ENCODE data around the gene DNAAF5. TPM values are rescaled to one million over a fixed set of nuclear protein-coding genes. Genes with fewer than 3 reads are reported as not detected.

The DNAAF5 gene
- total and polyA plus RNA-seq, 2 of the 13 experiments (the other 11 are each of a cell fraction or from before 2014, with no cell fraction given): 11.9 to 21.5 TPM

DNA sequence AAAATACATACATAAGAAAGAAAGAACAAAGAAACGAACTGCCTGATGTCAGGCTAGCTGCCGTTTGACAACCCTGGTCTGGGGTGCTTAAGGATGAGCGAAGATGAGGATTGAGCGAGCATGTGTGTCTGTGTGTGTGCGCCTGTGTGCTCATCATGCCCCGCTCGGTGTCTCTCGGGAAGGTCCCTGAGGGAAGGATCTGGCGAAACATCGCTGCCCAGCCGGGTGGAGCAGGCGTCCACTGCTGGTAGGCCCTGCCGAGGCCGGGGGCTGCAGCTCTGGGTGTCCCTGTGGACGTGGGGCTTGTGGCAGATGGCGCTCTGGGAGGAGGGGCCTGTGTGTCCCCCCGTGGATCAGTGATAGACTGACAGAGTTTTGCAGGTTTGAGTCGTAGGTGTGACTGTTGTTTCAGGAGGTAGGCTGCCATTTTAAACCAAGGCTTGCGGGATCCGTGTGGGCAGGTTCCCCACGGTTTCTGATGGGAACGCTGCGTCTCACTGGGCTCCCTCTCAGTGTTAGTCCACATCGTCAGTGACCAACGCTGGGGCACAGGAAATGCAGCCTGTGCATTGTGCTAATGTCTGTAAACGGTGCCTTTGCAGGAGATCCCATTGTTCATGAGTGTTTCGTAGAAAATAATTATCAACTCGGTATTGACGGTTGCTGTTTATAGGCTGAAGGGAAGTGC is 99.9 kb downstream of the DNAAF5 start:
- peaks cover 2 to 10% of the 10 kb centered on the region in 2 experiments; a peak in 4 of 5 replicates for H3K36me3 ChIP-seq (replicated peaks in 1 of 2; ENCODE audit: control insufficient read depth in 1 of 2, insufficient read depth in 2 of 2, low read length in 2 of 2)
- TF ChIP-seq YEATS4 (CRISPR knock-in tag; IDR thresholded peaks at IDR 0.05; ENCODE audit: borderline replicate concordance) (no peak), SIX1 (CRISPR knock-in tag; IDR thresholded peaks at IDR 0.05; ENCODE audit: borderline replicate concordance) (no peak), DR1 (CRISPR knock-in tag; IDR thresholded peaks at IDR 0.05) (no peak), ZNF180 (CRISPR knock-in tag; IDR thresholded peaks at IDR 0.05; ENCODE audit: borderline replicate concordance, low read depth) (no peak), MED13 (CRISPR knock-in tag; IDR thresholded peaks at IDR 0.05) (no peak), ZMYM3 (CRISPR knock-in tag; IDR thresholded peaks at IDR 0.05) (no peak), BRD4 (CRISPR knock-in tag; IDR thresholded peaks at IDR 0.05) (no peak), REL (CRISPR knock-in tag; conservative IDR thresholded peaks at IDR 0.05) (no peak), ZNF644 (CRISPR knock-in tag; IDR thresholded peaks at IDR 0.05; ENCODE audit: low read depth) (no peak)
- TF ChIP-seq, protein P1, sequence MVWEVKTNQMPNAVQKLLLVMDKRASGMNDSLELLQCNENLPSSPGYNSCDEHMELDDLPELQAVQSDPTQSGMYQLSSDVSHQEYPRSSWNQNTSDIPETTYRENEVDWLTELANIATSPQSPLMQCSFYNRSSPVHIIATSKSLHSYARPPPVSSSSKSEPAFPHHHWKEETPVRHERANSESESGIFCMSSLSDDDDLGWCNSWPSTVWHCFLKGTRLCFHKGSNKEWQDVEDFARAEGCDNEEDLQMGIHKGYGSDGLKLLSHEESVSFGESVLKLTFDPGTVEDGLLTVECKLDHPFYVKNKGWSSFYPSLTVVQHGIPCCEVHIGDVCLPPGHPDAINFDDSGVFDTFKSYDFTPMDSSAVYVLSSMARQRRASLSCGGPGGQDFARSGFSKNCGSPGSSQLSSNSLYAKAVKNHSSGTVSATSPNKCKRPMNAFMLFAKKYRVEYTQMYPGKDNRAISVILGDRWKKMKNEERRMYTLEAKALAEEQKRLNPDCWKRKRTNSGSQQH (CRISPR knock-in tag; IDR thresholded peaks at IDR 0.05; ENCODE audit: low read depth): no peak
- TF ChIP-seq, protein P2, sequence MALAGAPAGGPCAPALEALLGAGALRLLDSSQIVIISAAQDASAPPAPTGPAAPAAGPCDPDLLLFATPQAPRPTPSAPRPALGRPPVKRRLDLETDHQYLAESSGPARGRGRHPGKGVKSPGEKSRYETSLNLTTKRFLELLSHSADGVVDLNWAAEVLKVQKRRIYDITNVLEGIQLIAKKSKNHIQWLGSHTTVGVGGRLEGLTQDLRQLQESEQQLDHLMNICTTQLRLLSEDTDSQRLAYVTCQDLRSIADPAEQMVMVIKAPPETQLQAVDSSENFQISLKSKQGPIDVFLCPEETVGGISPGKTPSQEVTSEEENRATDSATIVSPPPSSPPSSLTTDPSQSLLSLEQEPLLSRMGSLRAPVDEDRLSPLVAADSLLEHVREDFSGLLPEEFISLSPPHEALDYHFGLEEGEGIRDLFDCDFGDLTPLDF (CRISPR knock-in tag; IDR thresholded peaks at IDR 0.05): no peak
- H3K27me3 ChIP-seq (ENCODE audit: control insufficient read depth in 1 of 2, insufficient read depth in 2 of 2, low read length in 2 of 2): no peaks in the 10 kb centered on the region
- H3K4me1 ChIP-seq (ENCODE audit: insufficient read depth, low read length): peaks cover 22% of the 10 kb centered on the region
- intact Hi-C loops (cut with micrococcal nuclease; ENCODE audit: unreplicated experiment): no loop called here
- H3K9me3 ChIP-seq (ENCODE audit: low read length): no peaks in the 10 kb centered on the region
- no peak overlapping the region for H3K4me2 ChIP-seq (ENCODE audit: low read depth, low read length)
- no TSS peak for BruUV-seq (replicated peaks)
- ATAC-seq (no peak), FAIRE-seq (no peak), DNase-seq (ENCODE audit: low spot score) (no peak)
- H3K4me3 ChIP-seq (replicated peaks in 1 of 3; ENCODE audit: insufficient read depth in 1 of 3, low read depth in 2 of 3, low read length in 3 of 3): no peak overlapping the region
- POLR2A ChIA-PET: no interaction called here
- H3K27ac ChIP-seq (ENCODE audit: extremely low read length, insufficient read depth, low read length): no peak overlapping the region
- H3K9ac ChIP-seq (ENCODE audit: insufficient read depth, low read depth, low read length): no peak overlapping the region
- 91% methylated on average over 29 of the region's 29 CpGs for WGBS (ENCODE audit: low lambda C conversion rate)
- in situ Hi-C loops (cut with HindIII; ENCODE audit: extremely low pct_ligation_motif_present, low pct_unique_long_range_greater_than_20kb): no loop called here
- no peak overlapping the region for H2AFZ ChIP-seq (ENCODE audit: low read length)
- H3K79me2 ChIP-seq (ENCODE audit: insufficient read depth, low read length): peaks cover 85% of the 10 kb centered on the region
- CTCF ChIA-PET (ENCODE audit: low intra/inter-chr PET ratio, low total read pairs): no interaction called here
- peaks cover 29% of the 10 kb centered on the region for H4K20me1 ChIP-seq (ENCODE audit: insufficient read depth, low read length)

Measured in HepG2 (cell line).